Stimulated activated CD4-positive, alpha-beta T cell treated with anti-CD3 and anti-CD28 coated beads, TNF-alpha, amount 100 ng/mL, for 1 hour (primary cell): ENCODE measurements around the gene SGMS1.
"Not testable (repeated sequence)": the region's sequence is repeated elsewhere in the genome, so short reads cannot be mapped to it uniquely, and the experiment has no call there.

Experiments used
- DNase-seq, 3 donors: peaks; one replicate each; pipeline ENCODE4 v3.0.0-alpha.2; 2020; ENCODE audit warnings: low read depth in 3 of 3, low spot score in 1 of 3

Gene SGMS1

GRCh38 chr10:50431791-50432190 lies 192.0 kb downstream of the SGMS1 start:
- no peak for DNase-seq

- DNase-seq: no peak
Observed at GRCh38 chr10:50431133-50431532, 192.6 kb downstream of the SGMS1 start.

- DNase-seq: no peak
Observed at GRCh38 chr10:50426485-50426884, 197.3 kb downstream of the SGMS1 start.

GRCh38 chr10:50425215-50425614 lies 198.5 kb downstream of the SGMS1 start:
- not testable (repeated sequence) for DNase-seq

GRCh38 chr10:50423448-50423847 lies 200.3 kb downstream of the SGMS1 start:
- DNase-seq: no peak

- no peak for DNase-seq
Observed at GRCh38 chr10:50422259-50422658, 201.5 kb downstream of the SGMS1 start.

- no peak for DNase-seq
Observed at GRCh38 chr10:50421026-50421719, 202.6 kb downstream of the SGMS1 start.

- DNase-seq: no peak
Observed at GRCh38 chr10:50420196-50420595, 203.6 kb downstream of the SGMS1 start.

GRCh38 chr10:50419756-50420155 lies 204.0 kb downstream of the SGMS1 start:
- no peak for DNase-seq

GRCh38 chr10:50419091-50419490 lies 204.7 kb downstream of the SGMS1 start:
- no peak for DNase-seq

- peak in 1 of 3 donors; percentile 13 for DNase-seq
Observed at GRCh38 chr10:50417886-50418830, 205.6 kb downstream of the SGMS1 start.

GRCh38 chr10:50417486-50417885 lies 206.3 kb downstream of the SGMS1 start:
- no peak for DNase-seq

- no peak for DNase-seq
Observed at GRCh38 chr10:50416881-50417280, 206.9 kb downstream of the SGMS1 start.

GRCh38 chr10:50416181-50416824 lies 207.5 kb downstream of the SGMS1 start:
- DNase-seq: no peak

- no peak for DNase-seq
Observed at GRCh38 chr10:50415292-50415691, 208.5 kb downstream of the SGMS1 start.

GRCh38 chr10:50410066-50410811 lies 213.5 kb downstream of the SGMS1 start:
- no peak for DNase-seq

- no peak for DNase-seq
Observed at GRCh38 chr10:50407076-50407801, 216.5 kb downstream of the SGMS1 start.

GRCh38 chr10:50406457-50407070 lies 217.2 kb downstream of the SGMS1 start:
- no peak for DNase-seq

GRCh38 chr10:50405723-50406122 lies 218.0 kb downstream of the SGMS1 start:
- DNase-seq: no peak
